ENCODE results near the gene PCBP3.

DNA sequence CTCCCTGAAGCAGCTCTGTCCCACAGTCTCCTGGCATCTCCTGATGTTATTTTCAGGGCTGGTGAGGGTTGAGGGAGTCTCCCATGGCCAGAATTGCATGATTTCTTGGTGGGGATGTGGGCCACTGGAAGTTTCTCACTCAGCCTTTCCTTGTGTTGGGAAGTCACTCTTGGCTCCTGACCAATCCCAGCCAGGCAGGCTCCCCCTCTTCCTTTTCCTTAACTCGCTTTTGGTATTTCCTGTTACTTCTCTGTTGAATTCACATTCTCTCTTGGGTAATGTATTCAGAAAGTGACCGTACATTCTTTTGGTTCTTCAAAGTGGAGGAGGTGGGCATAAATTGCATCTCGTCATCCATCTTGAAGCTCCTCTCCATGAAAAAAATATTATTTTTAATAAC is 135.7 kb downstream of the PCBP3 start:
- no peak for TF ChIP-seq MYC (IDR thresholded peaks at IDR 0.05; ENCODE audit: low read depth, low read length)
- TF ChIP-seq, protein P1, sequence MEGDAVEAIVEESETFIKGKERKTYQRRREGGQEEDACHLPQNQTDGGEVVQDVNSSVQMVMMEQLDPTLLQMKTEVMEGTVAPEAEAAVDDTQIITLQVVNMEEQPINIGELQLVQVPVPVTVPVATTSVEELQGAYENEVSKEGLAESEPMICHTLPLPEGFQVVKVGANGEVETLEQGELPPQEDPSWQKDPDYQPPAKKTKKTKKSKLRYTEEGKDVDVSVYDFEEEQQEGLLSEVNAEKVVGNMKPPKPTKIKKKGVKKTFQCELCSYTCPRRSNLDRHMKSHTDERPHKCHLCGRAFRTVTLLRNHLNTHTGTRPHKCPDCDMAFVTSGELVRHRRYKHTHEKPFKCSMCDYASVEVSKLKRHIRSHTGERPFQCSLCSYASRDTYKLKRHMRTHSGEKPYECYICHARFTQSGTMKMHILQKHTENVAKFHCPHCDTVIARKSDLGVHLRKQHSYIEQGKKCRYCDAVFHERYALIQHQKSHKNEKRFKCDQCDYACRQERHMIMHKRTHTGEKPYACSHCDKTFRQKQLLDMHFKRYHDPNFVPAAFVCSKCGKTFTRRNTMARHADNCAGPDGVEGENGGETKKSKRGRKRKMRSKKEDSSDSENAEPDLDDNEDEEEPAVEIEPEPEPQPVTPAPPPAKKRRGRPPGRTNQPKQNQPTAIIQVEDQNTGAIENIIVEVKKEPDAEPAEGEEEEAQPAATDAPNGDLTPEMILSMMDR (IDR thresholded peaks at IDR 0.05; ENCODE audit: low read depth, low read length), result no peak
